Spleen (tissue), 11 donors: ENCODE data around the gene MORF4L2. TPM values are rescaled to one million over a fixed set of nuclear protein-coding genes. Genes with fewer than 3 reads are reported as not detected.
"Not testable (repeated sequence)": the region's sequence is repeated elsewhere in the genome, so short reads cannot be mapped to it uniquely, and the experiment has no call there.

Experiments used
- DNase-seq: peaks from one replicate; pipeline ENCODE4 v3.0.0-alpha.2; 2020
- H3K27ac ChIP-seq, 8 donors: fragments of 200-600 bp; sonication (generic) in 7 of 8; 1 replicate in 4 of 8; 2 replicates in 4 of 8; pipeline versions ENCODE4 v1.5.0 to v1.8.0; 2016 to 2021; ENCODE audit warnings: inconsistent platforms in 4 of 8, mild to moderate bottlenecking in 4 of 8, moderate library complexity in 1 of 8
- H3K27me3 ChIP-seq, 7 donors: fragments of 200-600 bp; sonication (generic) in 6 of 7; replicated peaks in 1 of 7; 1 replicate in 4 of 7; 2 replicates in 3 of 7; pipeline versions ENCODE4 v1.5.0 to v1.8.0; 2016 to 2021; ENCODE audit warnings: inconsistent platforms in 3 of 7, mild to moderate bottlenecking in 1 of 7
- H3K36me3 ChIP-seq, 6 donors: fragments of 200-600 bp; sonication (generic) in 5 of 6; 1 replicate in 4 of 6; 2 replicates in 2 of 6; pipeline versions ENCODE4 v1.5.0 to v1.8.0; 2016 to 2021; ENCODE audit warnings: inconsistent platforms in 2 of 6
- H3K4me1 ChIP-seq, 6 donors: fragments of 200-600 bp; sonication (generic) in 5 of 6; 1 replicate in 3 of 6; 2 replicates in 3 of 6; pipeline versions ENCODE4 v1.5.0 to v1.8.0; 2016 to 2021; ENCODE audit warnings: inconsistent platforms in 3 of 6
- H3K4me3 ChIP-seq, 8 donors: fragments of 200-600 bp; sonication (generic) in 7 of 8; 1 replicate in 4 of 8; 2 replicates in 4 of 8; pipeline versions ENCODE4 v1.5.0 to v1.8.0; 2016 to 2021; ENCODE audit warnings: inconsistent platforms in 4 of 8, mild to moderate bottlenecking in 4 of 8, moderate library complexity in 2 of 8
- H3K9me3 ChIP-seq, 8 donors: fragments of 200-600 bp; sonication (generic) in 7 of 8; 1 replicate in 4 of 8; 2 replicates in 4 of 8; pipeline versions ENCODE4 v1.5.0 to v1.8.0; 2016 to 2021; ENCODE audit warnings: inconsistent platforms in 4 of 8
- CTCF ChIP-seq, 11 experiments: fragments of 200-600 bp in 7 of 11; fragments of 450-650 bp in 4 of 11; sonication (generic) in 4 of 11; IDR thresholded peaks in 8 of 11; conservative IDR thresholded peaks in 3 of 11; 1 replicate in 7 of 11; 2 replicates in 4 of 11; pipeline versions ENCODE4 v1.4.0 to v1.8.0; 2016 to 2021; ENCODE audit warnings: antibody characterized with exemption in 11 of 11, inconsistent platforms in 4 of 11, mild to moderate bottlenecking in 1 of 11
- POLR2A ChIP-seq, 3 donors: fragments of 450-650 bp; IDR thresholded peaks; one replicate each; pipeline ENCODE4 v1.5.1; 2017; ENCODE audit warnings: antibody characterized with exemption in 3 of 3, mild to moderate bottlenecking in 1 of 3
- POLR2AphosphoS5 ChIP-seq, 3 donors: sonication (generic); formaldehyde crosslinking; IDR thresholded peaks; one replicate each; pipeline ENCODE4 v1.5.1; 2017; ENCODE audit warnings: antibody characterized with exemption in 3 of 3
- WGBS, 5 donors: extraction: QIAGEN DNeasy Blood & Tissue Kit in 3 of 5; methylation state at CpG; one replicate each; pipeline versions ENCODE4 v1.1.5 to v1.1.7; 2013 to 2018; 5-methylcytosine and 5-hydroxymethylcytosine counted together
- intact Hi-C: fragments of 100-400 bp; cut with DNase I; formaldehyde crosslinking; loops from one replicate; pipeline ENCODE4 v1.15.0; 2023; ENCODE audit warnings: low total_unique reads
- polyA plus RNA-seq, 3 donors: library from polyadenylated mRNA; stranded (reverse); fragments of 200-250 nt; gene quantifications; one replicate each; pipeline ENCODE4 v1.2.1, GENCODE V29; 2013
- total RNA-seq, 7 donors: library from RNA; depleted of rRNA in 3 of 7; stranded (reverse); fragments of >200 nt in 3 of 7; fragmentation: NEBNext Ultra II Directional in 4 of 7; extraction: Animal tissue kit (Norgen Biotek cat#: 25700) in 4 of 7; gene quantifications; one replicate each; pipeline versions ENCODE4 v1.1.0 to v1.2.1, GENCODE V29; 2016 to 2021
- donor health status: healthy with polysubstance abuse.
- donor health status: DM: no; HTN: no; CAD: no; lungs with moderate emphysema.
- donor health status: DM: no; HTN: no; CAD: no.
- donor health status: Bipolar disorder and iron deficiency.
- donor health status: healthy.
- donor health status: DM: no; HTN: no; CAD: no.
- donor health status: DM: yes; HTN: yes; CAD: no.

MORF4L2 gene
- total and polyA plus RNA-seq, 10 donors, result 86.8 to 222 (median 154) TPM

DNA sequence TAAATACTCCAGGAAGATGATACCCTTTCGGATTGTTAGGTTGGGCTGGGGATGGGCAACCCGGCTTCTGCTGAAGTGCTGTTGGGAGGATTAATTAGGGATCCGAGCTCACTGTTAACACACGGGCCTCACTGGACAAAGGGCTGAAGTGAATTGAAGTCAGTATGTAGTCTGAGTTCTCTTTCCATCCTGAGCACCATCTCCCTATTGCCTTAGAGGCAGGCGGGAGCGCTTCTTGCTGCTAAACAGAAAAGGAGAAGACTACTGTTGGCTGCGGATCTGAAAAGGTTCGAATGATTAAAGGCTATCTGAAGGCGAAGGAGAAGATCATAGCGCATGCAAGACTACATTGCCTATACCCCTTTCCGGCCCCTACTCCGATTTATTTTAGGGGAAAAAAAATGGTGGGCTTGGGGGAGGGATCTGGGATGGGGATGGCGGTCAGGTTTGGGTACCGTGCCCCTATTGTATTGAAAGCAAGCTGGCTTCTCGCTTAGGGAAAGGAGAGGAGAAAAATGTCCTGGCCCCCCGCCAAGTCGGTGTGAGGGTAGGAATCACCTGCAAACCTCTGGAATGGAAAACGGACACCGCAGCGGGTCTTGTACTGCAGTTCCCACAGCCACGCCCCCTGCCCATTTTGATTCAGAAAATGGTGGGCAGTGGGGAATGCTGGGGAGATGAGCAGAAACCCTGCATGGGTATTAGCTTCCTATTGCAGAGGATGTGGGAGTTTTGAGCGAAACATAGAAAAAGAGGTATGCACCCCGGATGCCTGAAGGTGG is 22.3 kb downstream of the MORF4L2 start:
- WGBS, 5 donors, result 27 to 46% (median 37%) methylated on average over 20 to 23 of the region's 23 CpGs
- intact Hi-C loops, result no loop called here
- TF ChIP-seq POLR2AphosphoS5 (IDR thresholded peaks at IDR 0.05), result no peak
- no peak for TF ChIP-seq CTCF (IDR thresholded peaks at IDR 0.05 in 8 of 11, conservative IDR thresholded peaks at IDR 0.05 in 3 of 11)
- TF ChIP-seq POLR2A (IDR thresholded peaks at IDR 0.05), result no peak
- Histone ChIP-seq H3K27ac (no peak overlapping the region), H3K9me3 (no peaks in the 10 kb centered on the region), H3K4me1 (no peaks in the 10 kb centered on the region), H3K27me3 (peaks cover 0 to 13% (median 0%) of the 10 kb centered on the region in 7 donors), H3K4me3 (no peak overlapping the region), H3K36me3 (no peaks in the 10 kb centered on the region)
- no peak for DNase-seq

DNA sequence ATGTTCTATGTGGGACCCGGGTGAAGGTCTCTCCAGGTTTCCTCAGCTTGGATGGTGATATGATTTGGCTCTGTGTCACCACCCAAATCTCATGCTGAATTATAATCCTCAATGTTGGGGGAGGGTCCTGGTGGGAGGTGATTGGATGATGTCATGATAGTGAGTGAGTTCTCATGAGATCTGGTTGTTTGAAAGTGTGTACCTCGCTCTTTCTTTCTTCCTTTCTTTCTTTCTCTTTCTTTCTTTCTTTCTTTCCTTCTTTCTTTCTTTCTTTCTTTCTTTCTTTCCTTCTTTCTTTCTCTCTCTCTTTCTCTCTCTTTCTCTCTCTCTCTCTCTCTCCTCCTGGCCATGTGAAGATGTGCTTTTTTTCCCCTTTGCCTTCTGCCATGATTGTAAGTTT is 27.0 kb downstream of the MORF4L2 start:
- H3K9me3 ChIP-seq, H3K4me1 ChIP-seq, H3K27ac ChIP-seq, intact Hi-C loops, H3K4me3 ChIP-seq, DNase-seq, H3K36me3 ChIP-seq: not testable (repeated sequence)
- 78 to 93% (median 89%) methylated on average over 2 of the region's 2 CpGs for WGBS, 5 donors
- H3K27me3 ChIP-seq, result peaks cover 0 to 19% (median 0%) of the 10 kb centered on the region in 7 donors

DNA sequence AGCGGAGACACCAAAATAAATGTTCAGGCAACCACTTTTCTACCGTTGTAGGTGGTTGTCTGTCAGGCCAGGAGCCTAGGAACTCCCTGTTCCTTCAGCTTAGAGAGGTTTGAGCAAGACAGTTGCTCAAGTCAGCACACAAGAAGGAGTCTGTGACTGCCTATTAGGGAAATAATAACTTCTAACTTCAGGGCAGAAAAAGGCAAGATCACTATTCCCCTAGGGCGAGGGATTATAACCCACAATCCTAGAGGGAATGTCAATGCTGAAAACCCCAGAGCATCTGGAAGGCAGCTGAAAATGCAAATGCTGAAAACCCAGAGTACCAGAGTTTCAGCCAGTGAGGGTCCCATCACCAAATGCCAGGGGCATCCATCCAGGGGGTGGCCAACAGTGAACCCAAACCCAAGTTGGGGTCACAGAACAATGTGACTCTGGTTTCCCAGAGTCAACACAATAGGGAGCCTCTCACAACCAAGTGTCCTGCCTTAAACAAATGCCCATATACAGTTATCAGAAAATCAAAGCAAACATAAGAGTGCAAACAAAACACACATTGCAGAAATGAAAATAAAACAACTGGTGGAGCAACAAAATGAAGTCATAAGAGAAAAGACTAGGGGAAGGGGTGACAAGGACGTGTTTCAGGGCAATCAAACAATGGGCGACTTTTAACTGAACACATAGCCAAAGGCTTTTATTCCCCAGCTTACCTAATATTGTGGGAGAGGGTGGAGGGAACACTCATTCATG is 27.6 kb downstream of the MORF4L2 start:
- intact Hi-C loops, result no loop called here
- Histone ChIP-seq H3K4me1 (no peaks in the 10 kb centered on the region), H3K27me3 (peaks cover 0 to 13% (median 0%) of the 10 kb centered on the region in 7 donors), H3K27ac (no peak overlapping the region), H3K9me3 (no peaks in the 10 kb centered on the region), H3K4me3 (no peak overlapping the region), H3K36me3 (no peaks in the 10 kb centered on the region)
- 51 to 90% (median 84%) methylated on average over 5 of the region's 5 CpGs for WGBS, 5 donors
- TF ChIP-seq CTCF (IDR thresholded peaks at IDR 0.05 in 8 of 11, conservative IDR thresholded peaks at IDR 0.05 in 3 of 11), result no peak
- TF ChIP-seq POLR2A (IDR thresholded peaks at IDR 0.05), result no peak
- no peak for TF ChIP-seq POLR2AphosphoS5 (IDR thresholded peaks at IDR 0.05)
- DNase-seq, result no peak

DNA sequence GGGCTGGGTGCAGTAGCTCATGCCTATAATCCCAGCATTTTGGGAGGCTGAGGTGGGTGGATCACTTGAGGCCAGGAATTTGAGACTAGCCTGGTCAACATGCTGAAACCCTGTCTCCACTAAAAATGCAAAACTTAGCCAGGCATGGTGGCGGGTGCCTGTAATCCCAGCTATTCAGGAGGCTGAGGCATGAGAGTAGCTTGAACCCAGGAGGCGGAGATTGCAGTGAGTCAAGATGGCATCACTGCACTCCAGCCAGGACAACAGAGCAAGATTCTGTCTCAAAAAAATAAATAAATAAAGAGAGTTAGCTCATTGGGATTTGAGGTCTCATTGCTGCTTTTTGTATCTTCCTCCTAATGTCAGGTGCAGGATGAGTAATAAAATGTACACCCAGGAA is 29.4 kb downstream of the MORF4L2 start:
- H3K9me3 ChIP-seq, DNase-seq, H3K4me3 ChIP-seq, H3K27ac ChIP-seq, intact Hi-C loops, H3K27me3 ChIP-seq, H3K36me3 ChIP-seq, H3K4me1 ChIP-seq: not testable (repeated sequence)
- 85 to 100% (median 93%) methylated on average over 2 of the region's 2 CpGs for WGBS, 5 donors

DNA sequence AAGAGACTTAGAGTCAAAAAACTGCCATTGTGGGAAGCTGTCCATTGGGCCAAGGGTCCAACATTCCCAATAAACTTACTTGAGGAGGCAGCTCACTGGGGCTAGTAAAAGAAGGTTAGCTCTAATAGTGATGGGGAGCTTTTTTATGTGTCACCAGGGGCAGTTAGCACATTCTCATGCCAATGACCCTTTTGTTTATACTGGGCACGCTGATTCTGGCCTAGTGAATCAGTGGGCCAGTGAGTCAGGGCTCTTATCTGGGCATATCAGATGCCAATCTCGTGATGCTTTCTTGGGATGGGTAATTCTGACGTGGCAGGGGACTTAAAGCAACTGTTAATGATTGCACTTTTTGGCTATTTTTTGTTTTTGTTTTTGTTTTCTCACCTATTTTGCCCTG is 29.9 kb downstream of the MORF4L2 start:
- H3K4me3 ChIP-seq, result no peak overlapping the region
- no peaks in the 10 kb centered on the region for H3K4me1 ChIP-seq
- 44 to 88% (median 70%) methylated on average over 3 of the region's 3 CpGs for WGBS, 5 donors
- no peaks in the 10 kb centered on the region for H3K36me3 ChIP-seq
- TF ChIP-seq POLR2A (IDR thresholded peaks at IDR 0.05) (no peak), POLR2AphosphoS5 (IDR thresholded peaks at IDR 0.05) (no peak), CTCF (IDR thresholded peaks at IDR 0.05 in 8 of 11, conservative IDR thresholded peaks at IDR 0.05 in 3 of 11) (no peak)
- H3K27me3 ChIP-seq, result peaks cover 0 to 6% (median 0%) of the 10 kb centered on the region in 7 donors
- H3K27ac ChIP-seq, result no peak overlapping the region
- intact Hi-C loops, result no loop called here
- DNase-seq, result no peak
- no peaks in the 10 kb centered on the region for H3K9me3 ChIP-seq

DNA sequence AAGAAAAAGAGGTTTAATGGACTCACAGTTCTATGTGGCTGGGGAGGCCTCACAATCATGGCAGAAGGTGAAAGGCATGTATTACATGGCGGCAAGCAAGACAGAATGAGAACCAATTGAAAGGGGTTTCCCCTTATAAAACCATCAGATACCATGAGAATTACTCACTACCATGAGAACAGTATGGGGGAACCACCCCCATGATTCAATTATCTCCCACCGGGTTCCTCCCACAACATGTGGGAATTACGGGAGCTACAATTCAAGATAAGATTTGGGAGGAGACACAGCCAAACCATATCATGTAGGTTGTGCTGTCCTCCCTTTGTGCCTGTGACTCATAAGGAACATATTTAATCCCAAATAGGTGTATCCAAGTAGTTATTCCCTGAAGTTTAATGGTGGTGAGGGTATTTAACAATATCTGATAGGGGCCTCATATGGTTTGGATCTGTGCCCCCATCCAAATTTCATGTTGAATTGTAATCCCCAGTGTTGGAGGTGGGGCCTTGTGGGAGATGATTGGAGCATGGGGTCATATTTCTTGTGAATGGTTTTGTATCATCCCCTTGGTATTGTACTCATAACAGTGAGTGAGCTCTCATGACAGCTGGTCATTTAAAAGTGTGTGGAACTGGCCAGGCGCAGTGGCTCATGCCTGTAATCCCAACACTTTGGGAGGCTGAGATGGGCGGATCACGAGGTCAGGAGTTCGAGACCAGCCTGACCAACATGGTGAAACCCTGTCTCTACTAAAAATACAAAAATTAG is 31.1 kb downstream of the MORF4L2 start:
- H3K27me3 ChIP-seq, H3K4me1 ChIP-seq, DNase-seq, intact Hi-C loops, H3K27ac ChIP-seq, H3K36me3 ChIP-seq, H3K9me3 ChIP-seq, H3K4me3 ChIP-seq: not testable (repeated sequence)
- 80 to 92% (median 85%) methylated on average over 7 of the region's 7 CpGs for WGBS, 5 donors
